Measurements from ENCODE around the gene METTL25.

DNA sequence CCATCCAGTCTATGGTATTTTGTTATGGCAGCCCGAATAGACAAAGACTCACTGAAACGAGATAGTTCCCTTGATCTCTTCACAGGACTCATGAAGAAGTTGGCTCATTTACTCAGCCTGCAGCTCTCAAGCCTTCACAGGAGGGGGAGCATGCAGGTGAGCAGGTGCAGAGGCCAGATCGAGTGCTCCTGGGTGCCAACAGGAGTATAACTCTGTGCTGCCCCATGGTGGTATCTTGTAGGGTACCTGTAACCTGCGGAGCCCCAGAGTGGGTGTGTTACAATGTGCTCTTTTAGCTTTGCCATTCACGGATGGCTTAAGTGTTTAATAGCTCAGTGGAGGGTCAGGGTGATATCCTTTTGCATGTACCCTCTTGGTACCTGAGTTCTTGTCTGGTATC is 159.5 kb downstream of the METTL25 start:
- TF ChIP-seq, protein P1, sequence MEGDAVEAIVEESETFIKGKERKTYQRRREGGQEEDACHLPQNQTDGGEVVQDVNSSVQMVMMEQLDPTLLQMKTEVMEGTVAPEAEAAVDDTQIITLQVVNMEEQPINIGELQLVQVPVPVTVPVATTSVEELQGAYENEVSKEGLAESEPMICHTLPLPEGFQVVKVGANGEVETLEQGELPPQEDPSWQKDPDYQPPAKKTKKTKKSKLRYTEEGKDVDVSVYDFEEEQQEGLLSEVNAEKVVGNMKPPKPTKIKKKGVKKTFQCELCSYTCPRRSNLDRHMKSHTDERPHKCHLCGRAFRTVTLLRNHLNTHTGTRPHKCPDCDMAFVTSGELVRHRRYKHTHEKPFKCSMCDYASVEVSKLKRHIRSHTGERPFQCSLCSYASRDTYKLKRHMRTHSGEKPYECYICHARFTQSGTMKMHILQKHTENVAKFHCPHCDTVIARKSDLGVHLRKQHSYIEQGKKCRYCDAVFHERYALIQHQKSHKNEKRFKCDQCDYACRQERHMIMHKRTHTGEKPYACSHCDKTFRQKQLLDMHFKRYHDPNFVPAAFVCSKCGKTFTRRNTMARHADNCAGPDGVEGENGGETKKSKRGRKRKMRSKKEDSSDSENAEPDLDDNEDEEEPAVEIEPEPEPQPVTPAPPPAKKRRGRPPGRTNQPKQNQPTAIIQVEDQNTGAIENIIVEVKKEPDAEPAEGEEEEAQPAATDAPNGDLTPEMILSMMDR (IDR thresholded peaks at IDR 0.05) = no peak
- TF ChIP-seq POLR2AphosphoS5 (IDR thresholded peaks at IDR 0.05) (no peak), POLR2A (IDR thresholded peaks at IDR 0.05; ENCODE audit: low read depth) (no peak)
